ENCODE data around the gene ANKRD9. TPM values are rescaled to one million over a fixed set of nuclear protein-coding genes. Genes with fewer than 3 reads are reported as not detected.

Gene ANKRD9
- total RNA-seq, 2 experiments from 2014 or later = 15.0 to 16.9 TPM

DNA sequence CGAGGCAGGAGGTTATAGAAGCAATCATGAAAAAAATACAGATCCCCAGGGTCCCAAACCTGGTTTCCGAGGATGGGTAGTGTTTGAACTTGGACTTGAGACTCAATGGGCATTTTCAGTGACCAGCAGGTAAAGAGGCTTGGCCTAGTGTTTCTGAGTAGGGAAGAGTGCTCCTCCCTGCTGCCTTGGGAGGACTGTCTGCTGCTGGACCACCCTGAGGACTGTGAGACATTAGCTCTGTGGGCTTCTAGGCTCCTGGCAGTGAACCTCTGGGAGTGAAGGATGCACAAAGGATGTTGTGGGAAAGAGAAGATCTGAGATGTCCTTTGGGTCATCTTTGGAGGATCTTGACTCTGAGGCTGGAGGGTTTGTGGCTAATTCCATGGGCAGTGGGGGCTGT lies 30.5 kb downstream of the ANKRD9 start:
- Mint-ChIP-seq H3K27me3 (no peaks in the 10 kb centered on the region), H3K9me3 (peaks cover 3% of the 10 kb centered on the region), H3K4me3 (no peak overlapping the region), H3K27ac (no peak overlapping the region), H3K36me3 (ENCODE audit: low read depth) (peaks cover 7% of the 10 kb centered on the region), H3K4me1 (ENCODE audit: low read depth) (peaks cover 2% of the 10 kb centered on the region)
- DNase-seq (no peak), ATAC-seq (no peak)
- POLR2A ChIA-PET = no interaction called here
- TF ChIP-seq CTCF (IDR thresholded peaks at IDR 0.05) = no peak
- intact Hi-C loops (cut with micrococcal nuclease) = no loop called here
- CTCF ChIA-PET = interaction anchor here (0.7 to 1.3 kb wide), 2 partner anchors 19 to 41 kb away, joined by 3 read pairs; no protein-coding TSS in a partner anchor

DNA sequence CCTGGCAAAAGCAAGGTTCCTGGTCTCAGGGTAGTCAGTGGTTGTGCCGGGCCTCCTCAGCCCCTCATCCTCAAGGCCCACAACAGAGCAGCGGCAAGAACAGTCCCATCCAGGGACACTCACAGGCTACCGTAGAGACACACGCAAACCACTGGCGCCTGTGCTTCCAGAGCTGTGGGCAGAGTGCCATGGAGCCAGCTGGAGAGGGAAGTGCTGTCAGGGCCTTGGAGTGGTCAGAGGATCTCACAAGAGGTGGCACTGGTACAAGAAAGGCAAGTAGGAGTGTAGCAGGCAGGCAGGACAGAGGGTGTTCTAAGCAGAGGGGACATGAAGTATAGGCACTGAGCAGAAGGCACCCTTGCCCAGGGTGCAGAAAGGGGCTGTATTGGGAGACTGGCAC lies 34.6 kb downstream of the ANKRD9 start:
- CTCF ChIA-PET = no interaction called here

GRCh38 chr14:102473559-102473958 lies 36.0 kb downstream of the ANKRD9 start:
- Mint-ChIP-seq H3K36me3 (ENCODE audit: low read depth) (peaks cover 5% of the 10 kb centered on the region), H3K27ac (no peak overlapping the region), H3K27me3 (no peaks in the 10 kb centered on the region), H3K9me3 (no peaks in the 10 kb centered on the region), H3K4me3 (no peak overlapping the region), H3K4me1 (ENCODE audit: low read depth) (peaks cover 9% of the 10 kb centered on the region)
- no peak for DNase-seq
- no peak for TF ChIP-seq CTCF (IDR thresholded peaks at IDR 0.05)
- POLR2A ChIA-PET = interaction anchor here (1.1 kb wide), 1 partner anchor 25 kb away, joined by 3 read pairs; no protein-coding TSS in a partner anchor
- CTCF ChIA-PET = interaction anchor here (0.6 to 1.4 kb wide), 2 partner anchors 36 to 120 kb away, joined by 3 to 4 read pairs; no protein-coding TSS in a partner anchor
- no peak for ATAC-seq
- intact Hi-C loops (cut with micrococcal nuclease) = no loop called here

More for the DNA sequence above, 34.6 kb downstream of the ANKRD9 start:
- H3K36me3 Mint-ChIP-seq (ENCODE audit: low read depth) = peaks cover 2% of the 10 kb centered on the region
- intact Hi-C loops (cut with micrococcal nuclease) = no loop called here
- no peaks in the 10 kb centered on the region for H3K27me3 Mint-ChIP-seq
- no peak for TF ChIP-seq CTCF (IDR thresholded peaks at IDR 0.05)
- no peak overlapping the region for H3K27ac Mint-ChIP-seq
- no peak overlapping the region for H3K4me3 Mint-ChIP-seq
- peaks cover 12% of the 10 kb centered on the region for H3K4me1 Mint-ChIP-seq (ENCODE audit: low read depth)
- no peaks in the 10 kb centered on the region for H3K9me3 Mint-ChIP-seq
- DNase-seq = no peak
- POLR2A ChIA-PET = interaction anchor here (0.7 kb wide), 1 partner anchor 26 kb away, joined by 3 read pairs; no protein-coding TSS in a partner anchor
- ATAC-seq = no peak

- peaks cover 5% of the 10 kb centered on the region for H3K36me3 Mint-ChIP-seq (ENCODE audit: low read depth)
- ATAC-seq = no peak
- no peak for TF ChIP-seq CTCF (IDR thresholded peaks at IDR 0.05)
- H3K27me3 Mint-ChIP-seq = no peaks in the 10 kb centered on the region
- DNase-seq = no peak
- no peak overlapping the region for H3K27ac Mint-ChIP-seq
- no peak overlapping the region for H3K4me3 Mint-ChIP-seq
- no peaks in the 10 kb centered on the region for H3K9me3 Mint-ChIP-seq
- intact Hi-C loops (cut with micrococcal nuclease) = no loop called here
- H3K4me1 Mint-ChIP-seq (ENCODE audit: low read depth) = peaks cover 9% of the 10 kb centered on the region
- CTCF ChIA-PET = interaction anchor here (0.6 to 1.4 kb wide), 2 partner anchors 35 to 121 kb away, joined by 3 to 4 read pairs; no protein-coding TSS in a partner anchor
- POLR2A ChIA-PET = interaction anchor here (0.6 kb wide), 1 partner anchor 1159 kb away, joined by 3 read pairs; no protein-coding TSS in a partner anchor
These were observed 36.8 kb downstream of the ANKRD9 start for GRCh38 chr14:102472791-102473150.

- Mint-ChIP-seq H3K36me3 (ENCODE audit: low read depth) (peaks cover 5% of the 10 kb centered on the region), H3K9me3 (no peaks in the 10 kb centered on the region), H3K27ac (no peak overlapping the region), H3K4me3 (no peak overlapping the region), H3K4me1 (ENCODE audit: low read depth) (peaks cover 9% of the 10 kb centered on the region), H3K27me3 (no peaks in the 10 kb centered on the region)
- no peak for ATAC-seq
- TF ChIP-seq CTCF (IDR thresholded peaks at IDR 0.05) = no peak
- ChIA-PET CTCF (interaction anchor here (1.2 to 1.4 kb wide), 2 partner anchors 34 to 35 kb away, joined by 3 to 4 read pairs; no protein-coding TSS in a partner anchor), POLR2A (interaction anchor here (0.6 kb wide), 1 partner anchor 1160 kb away, joined by 3 read pairs; no protein-coding TSS in a partner anchor)
- intact Hi-C loops (cut with micrococcal nuclease) = no loop called here
- no peak for DNase-seq
These were observed 37.4 kb downstream of the ANKRD9 start for GRCh38 chr14:102471921-102472790.

Data from activated CD8-positive, alpha-beta T cell treated with anti-CD3 and anti-CD28 coated beads for 36 hours (primary cell).